ENCODE results near the gene CACNG6.

The CACNG6 gene

GRCh38 chr19:53982611-53983010, 8.8 kb upstream of the CACNG6 start:
- H3K27ac ChIP-seq (ENCODE audit: low read depth, low read length), result no peak overlapping the region
- no peak overlapping the region for H3K9ac ChIP-seq (ENCODE audit: low read depth in 1 of 2, low read length in 2 of 2)
- H3K36me3 ChIP-seq (ENCODE audit: control insufficient read depth in 1 of 2, insufficient read depth in 2 of 2, low read length in 2 of 2), result no peaks in the 10 kb centered on the region
- no peaks in the 10 kb centered on the region for H3K9me3 ChIP-seq (ENCODE audit: control insufficient read depth in 1 of 2, low read length in 2 of 2)
- H3K4me3 ChIP-seq (ENCODE audit: low read depth in 1 of 2, low read length in 2 of 2), result no peak overlapping the region
- peaks cover 0 to 11% of the 10 kb centered on the region in 2 donors for H3K4me1 ChIP-seq (ENCODE audit: control insufficient read depth in 1 of 2, insufficient read depth in 2 of 2, low read length in 2 of 2)
- H3K27me3 ChIP-seq (ENCODE audit: control insufficient read depth in 1 of 2, insufficient read depth in 2 of 2, low read length in 2 of 2), result peaks cover 29 to 36% of the 10 kb centered on the region in 2 donors

GRCh38 chr19:53983457-53984289, 7.8 kb upstream of the CACNG6 start:
- Histone ChIP-seq H3K27me3 (ENCODE audit: control insufficient read depth in 1 of 2, insufficient read depth in 2 of 2, low read length in 2 of 2) (peaks cover 26 to 30% of the 10 kb centered on the region in 2 donors), H3K9me3 (ENCODE audit: control insufficient read depth in 1 of 2, low read length in 2 of 2) (no peaks in the 10 kb centered on the region), H3K9ac (ENCODE audit: low read depth in 1 of 2, low read length in 2 of 2) (no peak overlapping the region), H3K36me3 (ENCODE audit: control insufficient read depth in 1 of 2, insufficient read depth in 2 of 2, low read length in 2 of 2) (no peaks in the 10 kb centered on the region), H3K4me3 (ENCODE audit: low read depth in 1 of 2, low read length in 2 of 2) (no peak overlapping the region), H3K27ac (ENCODE audit: low read depth, low read length) (no peak overlapping the region), H3K4me1 (ENCODE audit: control insufficient read depth in 1 of 2, insufficient read depth in 2 of 2, low read length in 2 of 2) (peaks cover 0 to 9% of the 10 kb centered on the region in 2 donors)

DNA sequence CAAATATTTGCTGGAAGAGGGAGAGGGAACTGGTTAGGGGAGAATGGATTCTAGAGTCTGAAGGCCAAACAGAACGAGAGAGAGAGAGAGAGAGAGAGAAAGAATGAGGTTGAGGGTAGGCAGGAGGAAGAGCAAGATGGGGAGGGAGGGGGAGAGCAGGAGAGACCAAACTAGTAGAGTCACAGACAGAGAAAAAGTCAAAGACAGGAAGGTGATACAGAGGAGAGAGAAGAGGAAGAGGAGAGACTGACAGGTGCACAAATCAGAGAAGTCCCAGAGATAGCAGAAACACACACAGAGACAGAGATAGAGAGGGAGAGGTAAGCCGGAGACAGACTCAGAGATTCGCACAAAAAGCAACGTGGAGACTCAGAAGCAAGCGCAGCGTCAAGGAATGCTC, 5.6 kb upstream of the CACNG6 start:
- Histone ChIP-seq H3K4me1 (ENCODE audit: control insufficient read depth in 1 of 2, insufficient read depth in 2 of 2, low read length in 2 of 2) (peaks cover 0 to 9% of the 10 kb centered on the region in 2 donors), H3K9me3 (ENCODE audit: control insufficient read depth in 1 of 2, low read length in 2 of 2) (no peaks in the 10 kb centered on the region), H3K4me3 (ENCODE audit: low read depth in 1 of 2, low read length in 2 of 2) (no peak overlapping the region), H3K9ac (ENCODE audit: low read depth in 1 of 2, low read length in 2 of 2) (no peak overlapping the region), H3K27me3 (ENCODE audit: control insufficient read depth in 1 of 2, insufficient read depth in 2 of 2, low read length in 2 of 2) (peaks cover 17% of the 10 kb centered on the region in 2 donors), H3K27ac (ENCODE audit: low read depth, low read length) (no peak overlapping the region), H3K36me3 (ENCODE audit: control insufficient read depth in 1 of 2, insufficient read depth in 2 of 2, low read length in 2 of 2) (no peaks in the 10 kb centered on the region)

- Histone ChIP-seq H3K4me3 (ENCODE audit: low read depth in 1 of 2, low read length in 2 of 2) (no peak overlapping the region), H3K4me1 (ENCODE audit: control insufficient read depth in 1 of 2, insufficient read depth in 2 of 2, low read length in 2 of 2) (no peaks in the 10 kb centered on the region), H3K9ac (ENCODE audit: low read depth in 1 of 2, low read length in 2 of 2) (no peak overlapping the region), H3K9me3 (ENCODE audit: control insufficient read depth in 1 of 2, low read length in 2 of 2) (no peaks in the 10 kb centered on the region), H3K36me3 (ENCODE audit: control insufficient read depth in 1 of 2, insufficient read depth in 2 of 2, low read length in 2 of 2) (no peaks in the 10 kb centered on the region), H3K27ac (ENCODE audit: low read depth, low read length) (no peak overlapping the region), H3K27me3 (ENCODE audit: control insufficient read depth in 1 of 2, insufficient read depth in 2 of 2, low read length in 2 of 2) (peaks cover 15 to 19% of the 10 kb centered on the region in 2 donors)
Measured at GRCh38 chr19:53988981-53989380, 2.5 kb upstream of the CACNG6 start.

DNA sequence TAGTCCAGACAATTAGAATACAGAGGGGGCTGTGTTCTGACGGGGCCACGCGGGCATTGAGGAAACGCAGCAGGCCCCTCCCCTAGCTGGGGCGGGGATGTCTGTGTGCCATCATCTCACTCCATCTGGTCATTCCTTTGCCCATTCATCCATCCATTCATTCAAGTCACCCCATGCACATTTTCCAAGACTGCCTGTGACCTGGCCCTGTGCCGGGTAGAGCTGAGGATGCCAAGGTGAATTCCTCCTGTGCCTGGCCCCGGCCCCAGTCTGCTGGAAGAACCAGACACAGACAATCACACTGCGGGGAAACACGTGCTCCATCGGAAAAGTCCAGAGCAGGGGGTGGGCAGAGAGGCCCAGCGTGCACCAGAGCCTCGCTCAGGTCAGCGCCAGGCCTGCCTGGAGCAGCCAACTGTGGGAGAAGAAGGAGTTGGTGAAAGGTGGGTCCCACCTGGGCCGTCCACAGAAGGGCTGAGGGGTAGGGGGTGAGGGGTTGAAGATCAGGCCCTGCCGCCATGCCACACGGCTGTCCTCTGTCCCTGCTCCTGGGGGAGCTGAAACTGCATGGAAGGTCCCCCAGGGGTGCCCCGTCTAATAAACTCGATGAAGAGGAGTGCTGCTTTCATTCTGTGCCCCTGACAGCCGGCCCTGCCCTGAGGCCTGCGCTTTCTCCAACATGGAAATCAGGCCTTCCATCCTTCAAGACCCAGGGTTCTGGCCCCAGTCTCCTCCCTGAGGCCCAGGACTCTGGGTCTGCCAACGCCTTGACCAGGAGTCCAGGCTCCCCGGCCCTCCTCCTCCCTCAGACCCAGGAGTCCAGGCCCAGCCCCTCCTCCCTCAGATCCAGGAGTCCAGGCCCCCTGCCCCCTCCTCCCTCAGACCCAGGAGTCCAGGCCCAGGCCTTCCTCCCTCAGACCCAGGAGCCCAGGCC, 1.6 kb upstream of the CACNG6 start:
- H3K27me3 ChIP-seq (ENCODE audit: control insufficient read depth in 1 of 2, insufficient read depth in 2 of 2, low read length in 2 of 2), result peaks cover 19 to 24% of the 10 kb centered on the region in 2 donors
- no peak overlapping the region for H3K4me3 ChIP-seq (ENCODE audit: low read depth in 1 of 2, low read length in 2 of 2)
- no peaks in the 10 kb centered on the region for H3K9me3 ChIP-seq (ENCODE audit: control insufficient read depth in 1 of 2, low read length in 2 of 2)
- H3K27ac ChIP-seq (ENCODE audit: low read depth, low read length), result no peak overlapping the region
- H3K36me3 ChIP-seq (ENCODE audit: control insufficient read depth in 1 of 2, insufficient read depth in 2 of 2, low read length in 2 of 2), result no peaks in the 10 kb centered on the region
- H3K9ac ChIP-seq (ENCODE audit: low read depth in 1 of 2, low read length in 2 of 2), result no peak overlapping the region
- H3K4me1 ChIP-seq (ENCODE audit: control insufficient read depth in 1 of 2, insufficient read depth in 2 of 2, low read length in 2 of 2), result no peaks in the 10 kb centered on the region

DNA sequence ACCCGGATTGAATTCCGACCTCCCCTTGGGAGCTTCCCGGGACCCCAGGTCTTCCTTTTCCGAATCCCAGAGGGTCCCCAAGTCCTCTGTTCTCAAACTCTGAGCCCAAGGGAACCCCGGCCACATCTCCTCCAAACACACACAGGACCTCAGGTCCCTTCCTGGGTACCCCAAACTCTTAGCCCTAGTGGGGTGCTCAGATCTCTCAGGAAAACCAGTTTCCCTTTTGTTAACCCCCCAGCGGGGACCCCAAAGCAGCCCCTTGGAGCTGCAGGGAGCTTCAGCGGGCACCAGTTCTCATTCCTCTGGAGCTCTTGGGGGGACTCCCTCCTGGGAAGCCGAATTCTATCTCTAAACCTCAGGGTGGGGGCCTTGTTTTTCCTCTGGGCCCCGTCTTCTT, 774 bp downstream of the CACNG6 start:
- Histone ChIP-seq H3K9me3 (ENCODE audit: control insufficient read depth in 1 of 2, low read length in 2 of 2) (no peaks in the 10 kb centered on the region), H3K27ac (ENCODE audit: low read depth, low read length) (no peak overlapping the region), H3K9ac (ENCODE audit: low read depth in 1 of 2, low read length in 2 of 2) (no peak overlapping the region), H3K36me3 (ENCODE audit: control insufficient read depth in 1 of 2, insufficient read depth in 2 of 2, low read length in 2 of 2) (no peaks in the 10 kb centered on the region), H3K4me1 (ENCODE audit: control insufficient read depth in 1 of 2, insufficient read depth in 2 of 2, low read length in 2 of 2) (no peaks in the 10 kb centered on the region), H3K27me3 (ENCODE audit: control insufficient read depth in 1 of 2, insufficient read depth in 2 of 2, low read length in 2 of 2) (peaks cover 19 to 24% of the 10 kb centered on the region in 2 donors), H3K4me3 (ENCODE audit: low read depth in 1 of 2, low read length in 2 of 2) (no peak overlapping the region)

- Histone ChIP-seq H3K4me1 (ENCODE audit: control insufficient read depth in 1 of 2, insufficient read depth in 2 of 2, low read length in 2 of 2) (no peaks in the 10 kb centered on the region), H3K4me3 (ENCODE audit: low read depth in 1 of 2, low read length in 2 of 2) (no peak overlapping the region), H3K9me3 (ENCODE audit: control insufficient read depth in 1 of 2, low read length in 2 of 2) (no peaks in the 10 kb centered on the region), H3K27me3 (ENCODE audit: control insufficient read depth in 1 of 2, insufficient read depth in 2 of 2, low read length in 2 of 2) (peaks cover 16 to 24% of the 10 kb centered on the region in 2 donors), H3K36me3 (ENCODE audit: control insufficient read depth in 1 of 2, insufficient read depth in 2 of 2, low read length in 2 of 2) (no peaks in the 10 kb centered on the region), H3K27ac (ENCODE audit: low read depth, low read length) (no peak overlapping the region), H3K9ac (ENCODE audit: low read depth in 1 of 2, low read length in 2 of 2) (no peak overlapping the region)
Measured at GRCh38 chr19:53992815-53993214, 1.4 kb downstream of the CACNG6 start.

GRCh38 chr19:53993448-53993847, 2.0 kb downstream of the CACNG6 start:
- Histone ChIP-seq H3K9ac (ENCODE audit: low read depth in 1 of 2, low read length in 2 of 2) (no peak overlapping the region), H3K4me3 (ENCODE audit: low read depth in 1 of 2, low read length in 2 of 2) (no peak overlapping the region), H3K9me3 (ENCODE audit: control insufficient read depth in 1 of 2, low read length in 2 of 2) (no peaks in the 10 kb centered on the region), H3K4me1 (ENCODE audit: control insufficient read depth in 1 of 2, insufficient read depth in 2 of 2, low read length in 2 of 2) (no peaks in the 10 kb centered on the region), H3K36me3 (ENCODE audit: control insufficient read depth in 1 of 2, insufficient read depth in 2 of 2, low read length in 2 of 2) (no peaks in the 10 kb centered on the region), H3K27me3 (ENCODE audit: control insufficient read depth in 1 of 2, insufficient read depth in 2 of 2, low read length in 2 of 2) (peaks cover 16 to 24% of the 10 kb centered on the region in 2 donors), H3K27ac (ENCODE audit: low read depth, low read length) (no peak overlapping the region)

DNA sequence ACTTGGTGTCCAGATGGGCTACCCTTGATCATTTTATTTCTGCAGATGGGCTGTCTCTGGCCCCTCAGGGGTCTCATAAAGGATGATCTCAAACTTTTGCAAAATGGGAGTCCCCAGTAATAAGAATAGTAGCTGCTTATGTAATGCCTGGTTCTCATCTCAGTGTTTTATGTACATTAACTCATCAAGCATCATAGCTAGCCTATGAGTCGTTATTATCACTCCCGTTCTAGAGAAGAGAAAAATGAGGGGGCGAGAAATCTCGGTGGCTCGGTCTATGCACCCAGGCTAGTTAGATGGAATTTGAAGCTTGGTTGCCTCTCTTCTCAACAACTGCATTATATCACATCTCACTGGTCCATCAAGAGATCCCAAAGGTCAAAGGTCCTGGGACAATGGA, 3.4 kb downstream of the CACNG6 start:
- Histone ChIP-seq H3K4me3 (ENCODE audit: low read depth in 1 of 2, low read length in 2 of 2) (no peak overlapping the region), H3K4me1 (ENCODE audit: control insufficient read depth in 1 of 2, insufficient read depth in 2 of 2, low read length in 2 of 2) (no peaks in the 10 kb centered on the region), H3K27ac (ENCODE audit: low read depth, low read length) (no peak overlapping the region), H3K27me3 (ENCODE audit: control insufficient read depth in 1 of 2, insufficient read depth in 2 of 2, low read length in 2 of 2) (peaks cover 16 to 24% of the 10 kb centered on the region in 2 donors), H3K36me3 (ENCODE audit: control insufficient read depth in 1 of 2, insufficient read depth in 2 of 2, low read length in 2 of 2) (no peaks in the 10 kb centered on the region), H3K9ac (ENCODE audit: low read depth in 1 of 2, low read length in 2 of 2) (no peak overlapping the region), H3K9me3 (ENCODE audit: control insufficient read depth in 1 of 2, low read length in 2 of 2) (no peaks in the 10 kb centered on the region)

DNA sequence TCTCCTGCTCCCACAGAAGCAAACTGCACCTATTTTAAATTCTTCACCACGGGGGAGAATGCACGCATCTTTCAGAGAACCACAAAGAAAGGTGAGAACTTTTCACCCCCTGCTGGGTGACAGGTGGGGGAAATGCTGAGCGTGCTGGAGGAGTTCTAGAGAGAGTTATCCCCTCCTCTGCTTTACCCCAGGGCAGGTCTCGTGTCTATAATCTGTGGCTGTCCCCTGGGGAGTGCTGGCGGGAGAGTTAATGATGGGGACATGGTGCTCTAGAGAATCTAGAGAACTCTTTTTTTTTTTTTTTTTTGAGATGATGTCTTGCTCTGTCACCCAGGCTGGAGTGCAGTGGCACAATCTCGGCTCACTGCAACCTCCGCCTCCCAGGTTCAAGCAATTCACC, 6.8 kb downstream of the CACNG6 start:
- peaks cover 9 to 12% of the 10 kb centered on the region in 2 donors for H3K27me3 ChIP-seq (ENCODE audit: control insufficient read depth in 1 of 2, insufficient read depth in 2 of 2, low read length in 2 of 2)
- no peak overlapping the region for H3K9ac ChIP-seq (ENCODE audit: low read depth in 1 of 2, low read length in 2 of 2)
- no peak overlapping the region for H3K27ac ChIP-seq (ENCODE audit: low read depth, low read length)
- H3K9me3 ChIP-seq (ENCODE audit: control insufficient read depth in 1 of 2, low read length in 2 of 2), result no peaks in the 10 kb centered on the region
- no peaks in the 10 kb centered on the region for H3K36me3 ChIP-seq (ENCODE audit: control insufficient read depth in 1 of 2, insufficient read depth in 2 of 2, low read length in 2 of 2)
- H3K4me3 ChIP-seq (ENCODE audit: low read depth in 1 of 2, low read length in 2 of 2), result no peak overlapping the region
- no peaks in the 10 kb centered on the region for H3K4me1 ChIP-seq (ENCODE audit: control insufficient read depth in 1 of 2, insufficient read depth in 2 of 2, low read length in 2 of 2)

Data from duodenal mucosa (tissue), 2 donors.